Keratinocyte (primary cell): Measurements from ENCODE around the gene LAP3. TPM values are rescaled to one million over a fixed set of nuclear protein-coding genes. Genes with fewer than 3 reads are reported as not detected.

ENCODE experiments used
- DNase-seq: peaks from one replicate; pipeline ENCODE4 v3.0.0-alpha.2; 2011; ENCODE audit warnings: low read depth, missing footprints, low spot score
- FAIRE-seq: peaks from 2 replicates; lab custom pipeline; 2011; peaks lifted over from hg19 to GRCh38; lab: Jason Lieb, UNC
- H2AFZ ChIP-seq: 2 replicates; pipeline ENCODE4 v1.6.0; 2012; ENCODE audit warnings: low read length, control low read depth, inconsistent platforms; ENCODE audit not compliant: control insufficient read depth
- H3K27ac ChIP-seq: 2 replicates; pipeline ENCODE4 v1.5.1; 2011; ENCODE audit warnings: low read length; ENCODE audit not compliant: control insufficient read depth, insufficient read depth
- H3K27me3 ChIP-seq: 3 replicates; pipeline ENCODE4 v1.6.0; 2011; ENCODE audit warnings: low read length; ENCODE audit not compliant: control insufficient read depth, insufficient read depth; ENCODE audit errors: extremely low read depth
- H3K36me3 ChIP-seq, 2 experiments: 2 replicates in 1 of 2; 3 replicates in 1 of 2; pipeline ENCODE4 v1.5.1; 2011; ENCODE audit warnings: low read length in 2 of 2, mild to moderate bottlenecking in 1 of 2; ENCODE audit not compliant: control insufficient read depth in 2 of 2, insufficient read depth in 2 of 2; ENCODE audit errors: extremely low read depth in 1 of 2
- H3K4me1 ChIP-seq: 3 replicates; pipeline ENCODE4 v1.5.1; 2011; ENCODE audit warnings: low read length; ENCODE audit not compliant: control insufficient read depth, insufficient read depth; ENCODE audit errors: extremely low read depth
- H3K4me2 ChIP-seq: 3 replicates; pipeline ENCODE4 v1.6.0; 2011; ENCODE audit warnings: low read depth, low read length; ENCODE audit not compliant: control insufficient read depth, insufficient read depth; ENCODE audit errors: extremely low read depth
- H3K4me3 ChIP-seq, 3 experiments: fragments of 200-600 bp in 1 of 3; sonication (generic) in 1 of 3; 2 replicates in 2 of 3; 3 replicates in 1 of 3; pipeline ENCODE4 v1.5.1; 2011 to 2016; ENCODE audit warnings: low read length in 3 of 3, mild to moderate bottlenecking in 3 of 3, control low read depth in 2 of 3, inconsistent platforms in 1 of 3, low read depth in 1 of 3, mixed read lengths in 1 of 3, mixed run types in 1 of 3, moderate library complexity in 1 of 3; ENCODE audit not compliant: control insufficient read depth in 2 of 3, insufficient read depth in 2 of 3; ENCODE audit errors: extremely low read depth in 1 of 3
- H3K79me2 ChIP-seq: 2 replicates; pipeline ENCODE4 v1.6.0; 2012; ENCODE audit warnings: low read length; ENCODE audit not compliant: control insufficient read depth, insufficient read depth
- H3K9ac ChIP-seq: 3 replicates; pipeline ENCODE4 v1.6.0; 2011; ENCODE audit warnings: low read length; ENCODE audit not compliant: control insufficient read depth, insufficient read depth; ENCODE audit errors: extremely low read depth
- H3K9me1 ChIP-seq: 3 replicates; pipeline ENCODE4 v1.6.0; 2011; ENCODE audit warnings: low read length; ENCODE audit not compliant: control insufficient read depth, insufficient read depth; ENCODE audit errors: extremely low read depth
- H3K9me3 ChIP-seq: 2 replicates; pipeline ENCODE4 v1.5.1; 2012; ENCODE audit warnings: low read depth, low read length; ENCODE audit not compliant: control insufficient read depth
- H4K20me1 ChIP-seq: 3 replicates; pipeline ENCODE4 v1.6.0; 2011; ENCODE audit warnings: low read length; ENCODE audit not compliant: control insufficient read depth, insufficient read depth; ENCODE audit errors: extremely low read depth
- CTCF ChIP-seq, 3 experiments: IDR thresholded peaks in 1 of 3; conservative IDR thresholded peaks in 1 of 3; optimal IDR thresholded peaks in 1 of 3; 2 replicates in 2 of 3; 3 replicates in 1 of 3; pipeline versions ENCODE3 to v1.5.1; 2011; ENCODE audit warnings: low read length in 3 of 3, mild to moderate bottlenecking in 3 of 3, moderate library complexity in 2 of 3, control low read depth in 1 of 3, inconsistent platforms in 1 of 3; ENCODE audit not compliant: insufficient read depth in 2 of 3; ENCODE audit errors: extremely low read depth in 1 of 3
- EZH2 ChIP-seq: IDR thresholded peaks from one replicate; pipeline ENCODE4 v1.6.1; 2012; ENCODE audit warnings: inconsistent platforms, mild to moderate bottlenecking, low read length, moderate library complexity
- dilution Hi-C: fragments of 300-500 bp; cut with MboI; formaldehyde crosslinking; loops from one replicate; pipeline ENCODE4 v1.7.0; 2020; ENCODE audit warnings: low sequenced_read_pairs; ENCODE audit not compliant: extremely low pct_ligation_motif_present
- polyA plus RNA-seq, 5 experiments: library from polyadenylated mRNA; depleted of rRNA in 3 of 5; stranded (reverse) in 3 of 5; stranded (forward) in 1 of 5; unstranded in 1 of 5; fragments of >200 nt; gene quantifications; 1 replicate in 1 of 5; 2 replicates in 3 of 5; 3 replicates in 1 of 5; pipeline versions ENCODE4 v1.2.1 to v1.2.3, GENCODE V29; 2011 to 2012; ENCODE audit warnings: missing spikeins in 2 of 5, low read depth in 1 of 5, low replicate concordance in 1 of 5

LAP3 gene
- polyA plus RNA-seq, 1 donor (not counting 4 experiments of a cell fraction or from before 2014, with no cell fraction given), result 84.8 TPM

GRCh38 chr4:17545374-17546140, 31.4 kb upstream of the LAP3 start:
- H3K4me2 ChIP-seq, result no peak overlapping the region
- H3K9ac ChIP-seq, result no peak overlapping the region
- no peaks in the 10 kb centered on the region for H3K36me3 ChIP-seq
- H3K79me2 ChIP-seq, result no peaks in the 10 kb centered on the region
- H3K4me3 ChIP-seq, result no peak overlapping the region
- H2AFZ ChIP-seq, result no peak overlapping the region
- no peaks in the 10 kb centered on the region for H3K9me1 ChIP-seq
- FAIRE-seq (no peak), DNase-seq (no peak)
- TF ChIP-seq CTCF (optimal IDR thresholded peaks at IDR 0.05 in 1 of 3, IDR thresholded peaks at IDR 0.05 in 1 of 3, conservative IDR thresholded peaks at IDR 0.05 in 1 of 3; ENCODE audit: extremely low read depth in 1 of 3, insufficient read depth in 2 of 3, low read length in 3 of 3) (no peak), EZH2 (no peak)
- no peak overlapping the region for H3K27ac ChIP-seq
- no peaks in the 10 kb centered on the region for H3K4me1 ChIP-seq
- dilution Hi-C loops, result no loop called here
- no peaks in the 10 kb centered on the region for H4K20me1 ChIP-seq
- H3K27me3 ChIP-seq, result no peaks in the 10 kb centered on the region
- no peaks in the 10 kb centered on the region for H3K9me3 ChIP-seq

- DNase-seq (no peak), FAIRE-seq (no peak)
- Histone ChIP-seq H3K4me3 (no peak overlapping the region), H3K4me2 (no peak overlapping the region), H3K36me3 (no peaks in the 10 kb centered on the region), H3K27me3 (no peaks in the 10 kb centered on the region), H3K9ac (no peak overlapping the region), H3K9me3 (no peaks in the 10 kb centered on the region), H3K27ac (no peak overlapping the region), H3K4me1 (no peaks in the 10 kb centered on the region), H3K79me2 (no peaks in the 10 kb centered on the region), H3K9me1 (no peaks in the 10 kb centered on the region), H2AFZ (no peak overlapping the region), H4K20me1 (no peaks in the 10 kb centered on the region)
- dilution Hi-C loops, result no loop called here
- TF ChIP-seq EZH2 (no peak), CTCF (optimal IDR thresholded peaks at IDR 0.05 in 1 of 3, IDR thresholded peaks at IDR 0.05 in 1 of 3, conservative IDR thresholded peaks at IDR 0.05 in 1 of 3; ENCODE audit: extremely low read depth in 1 of 3, insufficient read depth in 2 of 3, low read length in 3 of 3) (no peak)
These were observed 30.8 kb upstream of the LAP3 start for GRCh38 chr4:17546222-17546621.
